BLaER1 treated with 17β-estradiol and CSF1 and Interleukin-3, amounts not matched to agents 10 nM and 100 nM (cell line): ENCODE measurements around the gene LGI2.
A peak's percentile ranks its signal among the peaks of the same experiment; 100 is the strongest.

Source experiments
- H3K27ac ChIP-seq, 11 experiments: shearing (Covaris generic); formaldehyde crosslinking; 2 replicates each; pipeline ENCODE4 v1.8.1; 2022
- H3K27me3 ChIP-seq, 11 experiments: shearing (Covaris generic); formaldehyde crosslinking; 2 replicates each; pipeline ENCODE4 v1.8.1; 2022
- H3K36me3 ChIP-seq, 11 experiments: shearing (Covaris generic); formaldehyde crosslinking; 2 replicates each; pipeline ENCODE4 v1.8.1; 2022
- H3K4me1 ChIP-seq, 10 experiments: shearing (Covaris generic); formaldehyde crosslinking; 2 replicates each; pipeline ENCODE4 v1.8.1; 2022
- H3K4me2 ChIP-seq, 11 experiments: shearing (Covaris generic); formaldehyde crosslinking; 2 replicates each; pipeline ENCODE4 v1.8.1; 2022
- H3K4me3 ChIP-seq, 10 experiments: shearing (Covaris generic); formaldehyde crosslinking; 2 replicates each; pipeline ENCODE4 v1.8.1; 2022
- H3K9ac ChIP-seq, 11 experiments: shearing (Covaris generic); formaldehyde crosslinking; 2 replicates each; pipeline ENCODE4 v1.8.1; 2022
- H3K9me3 ChIP-seq, 11 experiments: shearing (Covaris generic); formaldehyde crosslinking; replicated peaks in 1 of 11; 2 replicates each; pipeline ENCODE4 v1.8.1; 2022
- H4K20me1 ChIP-seq, 11 experiments: shearing (Covaris generic); formaldehyde crosslinking; 2 replicates each; pipeline ENCODE4 v1.8.1; 2022
- Cebpa-rat ChIP-seq, 11 experiments: shearing (Covaris generic); IDR thresholded peaks; 2 replicates each; pipeline ENCODE4 v1.8.1; 2022

LGI2 gene

DNA sequence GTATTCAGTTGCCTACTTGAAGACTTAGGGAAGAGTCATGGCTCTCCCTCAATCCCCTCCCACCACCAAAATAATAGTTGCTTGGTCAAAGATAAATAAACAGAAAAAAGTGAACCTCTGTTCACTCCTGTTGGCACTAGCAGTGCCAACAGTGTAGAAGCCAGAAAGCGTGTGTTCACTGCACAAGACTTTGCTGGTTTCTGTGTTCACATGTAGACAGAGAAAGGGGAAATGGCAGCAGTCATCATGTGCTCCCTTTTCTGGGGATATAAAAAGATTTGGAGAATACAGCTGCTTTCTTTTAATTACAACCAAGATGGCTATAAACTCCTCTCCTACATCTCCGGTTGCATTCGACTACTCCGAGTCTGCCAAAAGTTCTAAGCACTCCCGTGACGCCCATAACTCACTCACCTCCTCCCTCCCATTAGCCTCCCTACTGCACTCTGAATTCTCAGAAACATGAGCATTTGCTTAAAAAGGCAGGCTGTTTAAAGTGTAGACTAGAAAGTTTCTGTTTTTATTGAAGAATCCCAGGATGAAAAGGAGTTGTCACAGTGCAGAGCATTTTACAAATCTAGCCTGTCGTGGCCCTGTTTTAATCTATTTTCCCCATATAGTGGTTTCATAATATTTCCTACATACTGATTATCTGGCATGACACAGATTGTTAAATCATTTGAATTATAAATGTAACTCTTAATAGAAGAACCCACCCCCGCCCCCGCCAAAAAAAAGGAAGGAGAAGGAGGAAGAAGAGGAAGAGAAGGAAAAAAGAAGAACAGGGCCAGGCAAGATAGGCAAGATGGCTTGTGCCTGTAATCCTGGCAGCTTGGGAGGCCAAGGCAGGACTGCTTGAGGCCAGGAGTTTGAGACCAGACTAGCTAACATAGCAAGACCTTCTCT lies 16.7 kb downstream of the LGI2 start:
- H3K4me2 ChIP-seq, result peak overlapping the region in 8 of 11 experiments; percentile 4 to 87 (median 33); a peak in 12 of 22 replicates
- no peaks in the 10 kb centered on the region for H3K9me3 ChIP-seq
- no peaks in the 10 kb centered on the region for H4K20me1 ChIP-seq
- no peak for TF ChIP-seq Cebpa-rat (IDR thresholded peaks at IDR 0.05)
- H3K4me3 ChIP-seq, result no peak overlapping the region
- H3K9ac ChIP-seq, result peak overlapping the region in 1 of 11 experiments; percentile 42; a peak in 2 of 22 replicates
- H3K27me3 ChIP-seq, result no peaks in the 10 kb centered on the region
- peaks cover 10 to 39% (median 16%) of the 10 kb centered on the region in 10 experiments; a peak in 14 of 20 replicates for H3K4me1 ChIP-seq
- H3K27ac ChIP-seq, result peak overlapping the region in 3 of 11 experiments; percentile 18 to 65 (median 59); a peak in 6 of 22 replicates
- no peaks in the 10 kb centered on the region for H3K36me3 ChIP-seq

DNA sequence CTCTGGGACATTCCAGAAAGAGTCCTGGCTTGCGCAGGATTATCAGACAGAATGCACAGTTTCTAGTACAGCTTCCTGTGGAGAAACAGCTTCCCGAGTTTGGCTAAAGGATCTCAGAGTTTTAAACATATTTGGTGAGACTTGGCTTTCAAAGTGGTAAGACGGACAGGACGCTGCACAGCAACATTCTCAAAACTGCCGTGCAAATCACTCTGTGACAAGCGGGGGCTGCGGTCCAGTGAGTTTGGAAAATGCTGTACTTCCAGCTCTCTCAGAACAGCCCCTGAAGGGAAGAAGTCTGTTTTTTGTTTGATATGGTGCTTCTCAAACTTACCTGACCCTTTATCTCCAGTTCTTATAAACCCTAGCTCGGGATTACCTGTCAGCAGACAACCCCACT lies 18.1 kb downstream of the LGI2 start:
- TF ChIP-seq Cebpa-rat (IDR thresholded peaks at IDR 0.05), result no peak
- H3K4me1 ChIP-seq, result peaks cover 10 to 45% (median 16%) of the 10 kb centered on the region in 10 experiments; a peak in 14 of 20 replicates
- peak overlapping the region in 1 of 11 experiments; percentile 87; a peak in 1 of 22 replicates for H3K4me2 ChIP-seq
- no peak overlapping the region for H3K27ac ChIP-seq
- no peaks in the 10 kb centered on the region for H4K20me1 ChIP-seq
- H3K36me3 ChIP-seq, result no peaks in the 10 kb centered on the region
- no peak overlapping the region for H3K9ac ChIP-seq
- H3K9me3 ChIP-seq, result no peaks in the 10 kb centered on the region
- H3K4me3 ChIP-seq, result no peak overlapping the region
- H3K27me3 ChIP-seq, result no peaks in the 10 kb centered on the region

DNA sequence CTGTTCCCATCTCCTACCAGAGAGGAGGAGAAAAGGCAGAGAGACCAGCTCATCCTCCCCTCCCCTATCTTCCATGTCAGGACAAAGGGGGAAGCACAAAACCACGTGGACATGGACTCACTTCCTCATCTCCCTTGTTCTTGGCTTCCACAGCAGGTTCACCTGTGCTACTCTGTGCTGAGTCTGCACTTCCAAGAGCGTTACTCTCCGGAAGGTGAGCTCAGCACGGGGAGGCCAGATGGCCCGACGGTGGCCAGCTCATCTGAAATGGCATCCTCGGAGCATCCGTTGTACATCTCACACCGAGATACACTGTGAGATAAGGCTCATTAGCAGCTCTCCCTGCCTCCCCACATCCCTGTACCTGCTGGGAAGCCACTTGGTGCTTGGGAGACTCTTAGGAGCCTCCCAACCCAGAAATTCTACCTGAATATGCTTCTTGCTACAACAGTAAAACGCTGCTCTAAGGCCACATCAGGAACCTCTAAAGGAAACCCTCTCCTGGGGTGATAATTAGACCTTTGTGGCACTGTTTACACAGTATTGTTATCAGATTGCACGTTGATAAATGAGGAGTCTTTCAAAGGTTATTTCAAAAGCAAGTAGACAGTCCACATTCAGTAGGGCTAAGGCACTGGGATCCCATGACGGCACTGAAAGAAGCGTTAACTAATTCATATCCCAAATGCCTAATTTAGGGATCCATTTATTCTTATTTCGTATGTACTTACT lies 19.4 kb downstream of the LGI2 start:
- Histone ChIP-seq H3K4me3 (no peak overlapping the region), H3K9ac (no peak overlapping the region), H4K20me1 (no peaks in the 10 kb centered on the region), H3K4me1 (peaks cover 10 to 52% (median 16%) of the 10 kb centered on the region in 10 experiments; a peak in 14 of 20 replicates), H3K27me3 (no peaks in the 10 kb centered on the region), H3K4me2 (peak overlapping the region in 1 of 11 experiments; percentile 9; a peak in 1 of 22 replicates), H3K27ac (no peak overlapping the region), H3K36me3 (no peaks in the 10 kb centered on the region), H3K9me3 (no peaks in the 10 kb centered on the region)
- TF ChIP-seq Cebpa-rat (IDR thresholded peaks at IDR 0.05), result no peak

DNA sequence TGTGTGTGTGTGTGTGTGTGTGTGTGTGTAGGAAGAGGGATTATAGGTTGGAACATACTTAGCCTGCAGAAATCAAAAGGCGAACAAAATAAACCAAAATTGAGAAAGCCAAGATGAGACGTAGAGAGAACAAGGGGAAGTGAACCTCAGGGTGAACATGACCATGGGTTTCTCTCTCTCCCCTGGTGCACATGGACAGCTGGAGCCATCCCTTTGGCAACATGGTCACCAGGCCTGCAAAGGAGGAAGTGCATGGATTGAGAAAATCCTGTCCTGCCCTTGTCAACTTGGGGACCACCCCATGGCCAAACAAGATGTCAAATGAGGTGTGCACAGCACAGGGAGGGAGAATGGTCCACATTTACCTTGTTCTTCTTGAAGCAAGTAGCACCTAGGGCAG lies 23.1 kb downstream of the LGI2 start:
- Histone ChIP-seq H3K27me3 (no peaks in the 10 kb centered on the region), H4K20me1 (no peaks in the 10 kb centered on the region), H3K4me3 (no peak overlapping the region), H3K4me1 (peaks cover under 1 to 33% (median 3%) of the 10 kb centered on the region in 10 experiments; a peak in 17 of 20 replicates), H3K36me3 (no peaks in the 10 kb centered on the region), H3K4me2 (peak overlapping the region in 3 of 11 experiments; percentile 33 to 81 (median 57); a peak in 5 of 22 replicates), H3K27ac (no peak overlapping the region), H3K9me3 (peaks cover 0 to 9% (median 0%) of the 10 kb centered on the region in 11 experiments; a peak in 3 of 22 replicates), H3K9ac (no peak overlapping the region)
- TF ChIP-seq Cebpa-rat (IDR thresholded peaks at IDR 0.05), result no peak

DNA sequence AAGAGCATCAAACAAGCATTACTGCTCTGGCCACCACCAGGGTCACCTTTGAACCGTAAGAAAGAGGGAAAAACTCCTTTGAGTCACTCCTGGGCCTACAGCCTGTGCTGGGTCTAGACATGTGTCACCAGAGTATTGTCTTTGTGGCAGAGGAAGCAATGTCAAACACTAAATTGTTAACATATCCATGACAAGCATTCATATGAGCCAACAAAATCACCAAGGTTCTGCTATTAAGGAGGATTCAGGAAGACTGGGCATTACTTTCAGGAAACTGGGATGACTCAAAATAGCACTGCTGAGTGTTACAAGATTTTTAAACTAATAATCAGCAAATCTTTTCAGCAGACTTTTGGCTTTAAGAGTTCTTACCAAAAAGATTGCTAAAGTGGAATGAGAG lies 28.1 kb downstream of the LGI2 start:
- peak overlapping the region in 10 of 11 experiments; percentile 61 to 92 (median 78); a peak in 19 of 22 replicates for H3K4me2 ChIP-seq
- H3K27ac ChIP-seq, result peak overlapping the region in 3 of 11 experiments; percentile 10 to 64 (median 61); a peak in 4 of 22 replicates
- H4K20me1 ChIP-seq, result peaks cover 0 to 6% (median 0%) of the 10 kb centered on the region in 11 experiments; a peak in 1 of 22 replicates
- peaks cover 0 to 17% (median 9%) of the 10 kb centered on the region in 11 experiments; a peak in 17 of 22 replicates for H3K9me3 ChIP-seq
- H3K9ac ChIP-seq, result peak overlapping the region in 2 of 11 experiments; percentile 1 to 43; a peak in 2 of 22 replicates
- H3K27me3 ChIP-seq, result no peaks in the 10 kb centered on the region
- H3K4me3 ChIP-seq, result no peak overlapping the region
- H3K36me3 ChIP-seq, result peaks cover 0 to 6% (median 3%) of the 10 kb centered on the region in 11 experiments; a peak in 6 of 22 replicates
- peaks cover 47 to 65% (median 49%) of the 10 kb centered on the region in 10 experiments for H3K4me1 ChIP-seq
- no peak for TF ChIP-seq Cebpa-rat (IDR thresholded peaks at IDR 0.05)

DNA sequence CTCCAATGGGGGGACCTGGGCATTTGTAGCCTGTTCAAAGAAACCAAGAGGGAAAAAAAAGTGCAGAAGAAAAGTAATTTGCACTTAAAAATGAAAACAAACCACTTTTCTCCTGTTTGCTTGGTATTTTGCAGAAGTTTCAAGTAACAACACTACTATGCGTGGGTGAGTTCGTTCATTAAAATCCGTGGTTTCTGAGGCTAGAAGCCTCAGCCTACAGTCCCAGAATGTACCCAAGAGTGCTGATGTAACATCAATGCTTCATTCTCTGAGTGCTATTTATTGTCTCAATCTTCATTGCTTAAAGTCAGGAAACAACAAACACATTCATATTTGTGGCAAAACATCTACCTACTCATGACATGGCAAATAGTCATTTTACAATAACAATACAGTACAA lies 29.2 kb downstream of the LGI2 start:
- no peaks in the 10 kb centered on the region for H3K27me3 ChIP-seq
- no peak overlapping the region for H3K9ac ChIP-seq
- peaks cover 0 to 29% (median 20%) of the 10 kb centered on the region in 11 experiments; a peak in 18 of 22 replicates for H3K9me3 ChIP-seq
- H3K27ac ChIP-seq, result peak overlapping the region in 9 of 11 experiments; percentile 9 to 64 (median 41); a peak in 11 of 22 replicates
- TF ChIP-seq Cebpa-rat (IDR thresholded peaks at IDR 0.05), result no peak
- peak overlapping the region; percentile 61 to 92 (median 78) for H3K4me2 ChIP-seq
- H4K20me1 ChIP-seq, result peaks cover 0 to 6% (median 0%) of the 10 kb centered on the region in 11 experiments; a peak in 1 of 22 replicates
- peaks cover 0 to 18% (median 13%) of the 10 kb centered on the region in 11 experiments; a peak in 14 of 22 replicates for H3K36me3 ChIP-seq
- H3K4me3 ChIP-seq, result no peak overlapping the region
- peaks cover 47 to 57% (median 49%) of the 10 kb centered on the region in 10 experiments for H3K4me1 ChIP-seq

DNA sequence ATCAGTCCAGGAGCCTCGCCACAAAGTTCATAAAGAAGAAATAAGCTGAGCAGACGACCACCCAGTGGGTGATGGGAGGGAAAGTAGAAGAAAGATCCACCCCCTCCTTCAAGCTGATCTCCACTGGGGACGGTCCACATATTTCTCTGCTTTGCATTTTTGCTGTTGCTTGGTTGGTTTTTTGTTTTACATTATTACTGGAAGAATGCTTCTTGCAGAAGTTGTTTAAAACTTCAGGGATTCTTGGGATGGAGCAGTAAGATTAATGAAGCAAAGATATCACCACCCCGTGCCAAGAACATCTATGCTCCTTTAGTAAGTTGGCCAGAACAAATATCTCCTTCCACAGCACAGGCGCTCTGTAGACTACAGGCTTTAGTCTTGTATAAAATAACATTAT lies 30.1 kb downstream of the LGI2 start:
- H3K36me3 ChIP-seq, result peaks cover 0 to 27% (median 19%) of the 10 kb centered on the region in 11 experiments; a peak in 15 of 22 replicates
- H3K4me2 ChIP-seq, result peak overlapping the region; percentile 61 to 92 (median 78); a peak in 21 of 22 replicates
- peaks cover 0 to 35% (median 26%) of the 10 kb centered on the region in 11 experiments; a peak in 20 of 22 replicates for H3K9me3 ChIP-seq
- peaks cover 47 to 59% (median 49%) of the 10 kb centered on the region in 10 experiments for H3K4me1 ChIP-seq
- H3K27ac ChIP-seq, result no peak overlapping the region
- H3K4me3 ChIP-seq, result no peak overlapping the region
- H3K9ac ChIP-seq, result no peak overlapping the region
- H3K27me3 ChIP-seq, result no peaks in the 10 kb centered on the region
- TF ChIP-seq Cebpa-rat (IDR thresholded peaks at IDR 0.05), result no peak
- H4K20me1 ChIP-seq, result peaks cover 0 to 6% (median 0%) of the 10 kb centered on the region in 11 experiments; a peak in 1 of 22 replicates

DNA sequence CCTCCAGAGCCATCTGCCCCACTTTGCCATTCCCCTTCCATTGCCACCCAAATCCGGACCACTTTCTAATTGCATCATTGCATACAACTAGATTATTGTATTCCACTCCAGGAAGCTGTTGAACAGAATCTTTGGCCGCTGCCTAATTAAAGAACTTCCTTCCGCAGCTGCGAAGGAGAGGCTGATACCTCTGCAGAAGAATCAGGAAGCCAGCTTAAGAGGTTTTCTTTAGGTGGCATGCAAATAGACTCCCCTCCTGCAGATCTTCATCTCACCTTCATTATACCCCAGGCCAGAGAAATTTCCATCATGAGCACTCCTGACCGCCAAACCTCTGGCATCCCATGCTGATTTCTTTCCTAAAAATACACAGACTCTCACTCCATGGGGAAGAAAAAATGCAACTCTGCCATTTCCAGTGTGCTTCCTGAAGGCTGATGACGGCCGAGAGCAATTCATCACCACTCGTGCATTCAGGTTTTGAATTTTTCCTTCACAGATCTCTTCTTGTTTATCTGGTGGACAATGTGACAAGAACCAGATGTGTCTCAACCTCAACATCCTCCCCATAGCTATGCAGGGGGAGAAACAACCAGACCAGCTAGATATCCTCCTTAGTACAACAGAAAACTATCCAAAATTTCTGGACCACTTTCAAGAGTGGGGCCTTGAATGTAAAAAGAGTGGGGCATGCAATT lies 31.2 kb downstream of the LGI2 start:
- no peak for TF ChIP-seq Cebpa-rat (IDR thresholded peaks at IDR 0.05)
- Histone ChIP-seq H3K36me3 (peaks cover 0 to 35% (median 30%) of the 10 kb centered on the region in 11 experiments; a peak in 16 of 22 replicates), H3K9me3 (peaks cover 0 to 46% (median 37%) of the 10 kb centered on the region in 11 experiments; a peak in 20 of 22 replicates), H3K27ac (peak overlapping the region in 1 of 11 experiments; percentile 2; a peak in 2 of 22 replicates), H4K20me1 (peaks cover 0 to 6% (median 0%) of the 10 kb centered on the region in 11 experiments; a peak in 1 of 22 replicates), H3K4me3 (peak overlapping the region in 2 of 10 experiments; percentile 4 to 8; a peak in 3 of 20 replicates), H3K4me1 (peaks cover 48 to 61% (median 50%) of the 10 kb centered on the region in 10 experiments), H3K9ac (no peak overlapping the region; a peak in 1 of 22 replicates), H3K4me2 (peak overlapping the region; percentile 68 to 92 (median 80)), H3K27me3 (no peaks in the 10 kb centered on the region)
